GM18507 (cell line): Measurements from ENCODE around the gene NECTIN3.

ENCODE experiments used
- DNase-seq: peaks from one replicate; pipeline ENCODE4 v3.0.0; 2011; ENCODE audit warnings: low read depth; ENCODE audit not compliant: insufficient read length; ENCODE audit errors: extremely low spot score
- FAIRE-seq: peaks from 2 replicates; lab custom pipeline; 2011; peaks lifted over from hg19 to GRCh38; lab: Jason Lieb, UNC

Gene NECTIN3

DNA sequence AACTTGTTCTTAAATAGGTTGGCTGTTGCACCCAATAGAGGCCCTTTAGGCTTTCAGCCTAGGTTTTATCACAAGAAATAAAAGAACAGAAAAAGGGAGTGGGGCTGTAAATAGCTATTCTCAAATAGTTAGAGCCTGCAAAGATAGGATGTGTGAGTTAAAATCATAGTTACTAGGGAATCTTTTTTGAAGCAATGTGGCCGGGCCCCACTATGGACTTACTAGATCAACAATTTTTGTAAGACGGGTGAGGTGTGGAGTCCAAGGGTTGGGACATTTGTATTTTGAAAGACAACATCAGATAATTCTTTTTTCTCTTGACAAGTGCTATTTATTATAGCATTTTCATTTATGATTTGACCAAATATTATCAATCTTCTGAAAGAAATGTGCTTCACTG is 5.8 kb downstream of the NECTIN3 start:
- no peak for DNase-seq
- no peak for FAIRE-seq

DNA sequence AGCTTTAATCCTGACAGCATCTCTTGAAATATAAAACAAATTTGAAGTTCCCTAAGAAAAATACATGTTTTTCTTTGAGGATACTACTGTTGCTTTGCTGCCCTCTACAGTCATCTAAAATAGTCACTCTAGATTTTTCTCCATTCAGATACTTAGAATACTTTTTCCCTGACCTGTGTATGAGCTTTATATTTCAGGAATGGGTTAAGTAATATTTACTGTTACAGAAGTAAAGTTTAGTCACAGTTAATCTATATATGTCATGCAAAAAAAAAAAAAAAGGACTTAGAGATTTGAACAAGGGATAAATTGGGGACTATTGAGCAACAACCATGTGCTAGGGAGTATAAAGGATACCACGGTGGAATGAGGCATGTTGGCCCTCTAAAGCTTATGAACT is 8.8 kb downstream of the NECTIN3 start:
- no peak for DNase-seq
- no peak for FAIRE-seq

DNA sequence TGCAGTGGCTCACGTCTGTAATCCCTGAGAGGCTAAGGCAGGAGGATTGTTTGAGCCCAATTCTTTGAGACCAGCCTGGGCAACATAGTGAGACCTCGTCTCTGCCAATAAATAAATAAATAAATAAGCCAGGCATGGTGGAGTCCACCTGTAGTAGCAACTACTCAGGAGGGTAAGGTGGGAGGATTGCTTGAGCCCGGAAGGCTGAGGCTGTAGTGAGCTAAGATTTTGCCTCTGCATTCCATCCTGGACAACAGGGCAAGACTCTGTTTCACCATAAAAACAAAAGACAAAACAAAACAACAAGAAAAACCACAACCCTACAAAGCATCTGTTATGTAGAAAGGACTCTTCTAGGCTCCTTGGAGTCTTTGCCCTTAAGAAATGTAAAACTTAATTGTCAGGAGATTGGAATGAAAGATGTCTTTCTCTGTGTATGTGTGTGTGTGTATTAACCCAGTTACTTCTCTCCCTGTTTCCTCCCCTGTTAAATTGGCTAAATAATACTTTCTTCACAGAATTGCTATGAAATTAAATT is 9.5 kb downstream of the NECTIN3 start:
- FAIRE-seq: no peak
- no peak for DNase-seq

DNA sequence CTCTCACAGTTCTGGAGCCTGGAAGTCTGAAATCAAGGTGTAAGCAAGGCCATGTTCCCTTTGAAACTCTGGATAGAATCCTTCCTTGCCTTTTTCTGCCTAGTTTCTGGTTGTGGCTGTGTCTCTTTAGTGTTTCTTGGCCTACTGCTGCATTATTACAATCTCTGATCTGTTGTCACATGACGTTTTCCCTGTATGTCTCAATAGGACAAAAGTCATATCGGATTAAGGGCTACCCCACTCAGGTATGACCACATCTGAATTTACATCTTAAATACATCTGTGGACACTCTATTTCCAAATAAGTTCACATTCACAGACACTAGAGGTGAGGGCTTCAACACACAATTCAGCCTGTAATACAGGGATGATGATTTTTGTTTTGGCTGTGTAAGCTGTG is 13.3 kb downstream of the NECTIN3 start:
- FAIRE-seq (no peak), DNase-seq (no peak)

DNA sequence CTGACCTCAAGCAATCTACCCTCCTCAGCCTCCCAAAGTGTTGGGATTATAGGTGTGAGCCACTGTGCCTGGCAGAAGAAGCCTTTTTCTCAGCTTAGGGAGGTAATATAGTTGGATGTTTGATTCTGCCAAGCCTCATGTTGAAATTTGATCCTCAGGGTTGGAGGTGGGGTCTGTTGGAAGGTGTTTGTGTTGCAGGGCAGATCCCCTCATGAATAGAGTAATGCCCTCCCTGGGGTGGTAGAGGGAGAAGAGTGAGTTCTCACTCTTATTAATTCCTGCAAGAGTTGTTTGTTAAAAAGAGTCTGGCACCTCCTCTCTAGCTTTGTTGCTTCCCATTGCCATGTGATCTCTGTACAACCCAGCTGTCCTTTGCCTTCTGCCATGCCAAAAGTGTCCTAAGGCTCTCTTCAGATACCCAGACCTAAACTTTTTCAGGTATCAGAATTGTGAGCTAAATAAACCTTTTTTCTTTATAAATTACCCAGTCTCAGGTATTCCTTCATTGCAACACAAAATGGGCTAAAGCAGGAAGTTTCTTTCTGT is 16.4 kb downstream of the NECTIN3 start:
- no peak for FAIRE-seq

DNA sequence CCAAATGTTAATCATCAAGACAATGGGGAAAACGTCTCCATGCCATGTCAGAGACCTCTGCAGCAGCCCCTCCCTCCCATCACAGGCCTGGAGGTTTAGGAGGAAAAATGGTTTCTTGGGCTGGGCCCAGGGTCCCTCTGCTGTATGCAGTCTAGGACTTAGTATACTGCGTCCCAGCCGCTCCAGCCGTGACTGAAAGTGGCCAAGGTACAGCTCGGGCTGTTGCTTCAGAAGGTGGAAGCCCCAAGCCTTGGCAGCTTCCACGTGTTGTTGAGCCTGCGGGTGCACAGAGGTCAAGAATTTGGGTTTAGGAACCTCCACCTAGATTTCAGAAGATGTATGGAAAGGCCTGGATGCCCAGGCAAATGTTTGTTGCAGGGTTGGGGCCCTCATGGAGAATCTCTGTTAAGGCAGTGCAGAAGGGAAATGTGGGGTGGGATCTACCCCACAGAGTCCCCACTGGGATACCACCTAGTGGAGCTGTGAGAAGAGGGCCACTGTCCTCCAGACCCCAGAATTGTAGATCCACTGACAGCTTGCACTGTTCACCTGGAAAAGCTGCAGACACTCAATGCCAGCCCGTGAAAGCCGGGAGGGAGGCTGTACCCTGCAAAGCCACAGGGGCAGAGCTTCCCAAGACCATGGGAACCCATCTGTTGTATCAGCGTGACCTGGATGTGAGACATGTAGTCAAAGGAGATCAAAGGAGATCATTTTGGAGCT is 25.0 kb downstream of the NECTIN3 start:
- no peak for FAIRE-seq
- no peak for DNase-seq

More for the DNA sequence above, 16.4 kb downstream of the NECTIN3 start:
- DNase-seq: no peak

DNA sequence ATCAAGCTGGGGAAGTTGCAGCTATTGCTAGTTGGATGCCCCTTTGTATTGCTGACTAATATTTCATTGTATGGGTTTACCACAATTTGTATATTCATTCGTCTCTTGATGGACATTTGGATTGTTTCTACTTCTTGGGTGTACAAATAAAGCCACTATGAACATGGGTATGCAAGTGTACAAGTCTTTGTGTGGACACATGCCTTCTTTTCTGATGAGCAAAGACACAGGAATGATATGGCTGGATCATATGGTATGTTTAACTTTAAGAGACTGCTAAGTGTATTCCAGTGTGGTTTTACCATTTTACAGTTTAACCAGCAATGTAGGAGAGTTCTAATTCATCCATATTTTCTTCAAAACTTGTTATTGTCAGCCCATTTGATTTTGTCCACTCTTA is 32.2 kb downstream of the NECTIN3 start:
- DNase-seq (no peak), FAIRE-seq (no peak)

DNA sequence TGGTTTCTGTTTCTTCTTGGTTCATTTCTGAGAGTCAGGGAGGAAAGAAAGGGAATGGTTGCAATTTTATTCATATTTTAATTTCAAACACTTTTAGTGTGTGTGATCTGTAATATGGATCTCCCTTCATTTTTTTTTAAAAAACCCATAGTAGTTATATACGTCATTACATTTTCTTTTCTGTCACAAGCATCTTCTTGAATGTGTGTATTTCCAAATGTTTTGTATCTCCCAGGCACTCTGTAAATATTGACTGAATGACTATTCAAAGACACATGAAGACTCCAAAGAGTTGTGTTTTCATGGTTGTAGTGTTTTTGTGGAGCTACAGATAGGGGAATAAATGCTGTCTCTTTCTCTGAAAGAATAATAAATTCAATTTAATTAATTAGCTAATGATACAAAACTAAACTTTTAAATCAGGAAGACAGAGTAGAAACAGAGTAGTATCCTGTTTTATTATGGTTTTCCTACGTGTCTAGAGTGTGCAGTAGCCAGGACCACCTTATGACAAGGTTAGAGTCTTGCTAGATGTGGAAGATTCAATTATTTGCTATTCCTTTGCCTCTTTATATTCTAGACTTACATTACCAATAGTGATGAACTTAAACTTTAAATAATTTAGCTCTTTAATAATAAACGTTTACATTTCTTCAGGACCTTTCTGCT is 35.5 kb downstream of the NECTIN3 start:
- no peak for DNase-seq
- FAIRE-seq: no peak

DNA sequence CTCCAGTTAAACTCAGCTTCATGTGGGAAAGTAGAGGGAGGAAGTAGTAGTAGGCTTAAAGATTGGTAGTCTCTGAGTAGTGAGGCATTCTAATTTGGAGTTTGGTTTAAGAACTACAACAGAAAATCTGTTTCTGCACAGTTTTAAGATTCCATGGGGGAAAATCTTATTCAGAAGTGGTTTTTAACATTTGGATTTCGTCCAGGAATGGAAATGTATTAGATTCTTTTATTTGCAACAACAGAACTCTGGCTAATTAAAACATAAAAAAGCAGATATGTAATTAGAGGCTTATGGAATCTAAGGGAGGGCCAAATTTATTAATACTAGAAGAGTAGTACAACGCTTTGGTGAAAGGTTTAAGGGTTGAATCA is 36.0 kb downstream of the NECTIN3 start:
- DNase-seq: no peak
- FAIRE-seq: no peak

DNA sequence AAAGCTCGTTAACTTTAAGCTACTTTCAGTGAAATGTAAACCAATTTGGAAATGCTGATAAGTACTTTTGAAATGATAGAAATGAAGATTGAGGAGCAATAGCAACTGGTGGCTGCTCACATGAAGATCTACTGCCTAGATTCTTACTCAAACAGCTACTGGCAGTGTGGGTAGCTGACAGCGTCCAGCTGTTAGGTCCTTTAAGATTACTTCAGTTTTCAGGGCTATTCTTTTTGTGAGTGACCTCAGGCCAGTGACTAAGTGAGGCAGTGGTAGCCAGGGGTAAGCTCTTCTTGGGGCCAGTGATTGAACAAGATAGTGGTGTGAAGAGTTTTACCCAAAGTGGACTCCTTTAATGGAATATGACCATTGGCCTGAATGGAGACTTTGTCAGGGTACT is 41.3 kb downstream of the NECTIN3 start:
- FAIRE-seq: no peak
- DNase-seq: no peak

DNA sequence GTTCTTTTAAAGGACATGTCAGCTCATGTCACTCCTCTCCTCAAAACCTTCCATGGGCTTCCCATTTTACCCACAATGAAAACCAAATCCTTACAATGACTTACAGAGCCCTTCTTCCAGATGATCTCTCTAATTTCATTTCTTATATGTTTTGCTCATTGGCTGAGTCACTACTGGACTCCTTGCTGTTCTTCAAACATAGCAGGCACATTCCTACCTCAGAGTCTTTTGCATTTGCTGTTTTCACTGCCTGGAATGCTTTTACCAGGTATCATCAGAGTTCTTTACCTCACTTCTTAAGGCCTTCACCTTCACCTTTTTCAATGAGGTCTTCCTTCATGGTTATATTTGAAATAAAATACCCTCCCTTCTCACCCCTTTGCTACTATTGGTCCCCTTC is 57.3 kb downstream of the NECTIN3 start:
- FAIRE-seq (no peak), DNase-seq (no peak)

DNA sequence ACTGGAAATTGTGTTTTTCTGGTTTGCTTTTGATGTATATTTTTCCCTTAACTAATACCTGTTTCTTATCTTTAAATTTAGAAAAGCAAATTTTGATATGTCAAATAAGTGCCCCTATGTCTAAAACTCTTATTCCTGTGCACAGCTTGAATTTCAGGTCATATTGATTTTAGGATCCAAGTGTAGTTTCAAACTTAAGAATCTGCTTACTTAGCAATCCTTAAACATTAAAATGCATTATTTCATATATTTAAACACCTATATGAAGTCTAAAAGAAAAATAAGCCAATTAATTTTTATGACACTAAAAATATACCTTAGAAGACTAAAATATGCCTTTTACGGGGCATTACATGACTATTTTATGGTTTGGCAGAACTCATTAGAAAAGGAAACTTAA is 59.2 kb downstream of the NECTIN3 start:
- no peak for DNase-seq
- FAIRE-seq: no peak

DNA sequence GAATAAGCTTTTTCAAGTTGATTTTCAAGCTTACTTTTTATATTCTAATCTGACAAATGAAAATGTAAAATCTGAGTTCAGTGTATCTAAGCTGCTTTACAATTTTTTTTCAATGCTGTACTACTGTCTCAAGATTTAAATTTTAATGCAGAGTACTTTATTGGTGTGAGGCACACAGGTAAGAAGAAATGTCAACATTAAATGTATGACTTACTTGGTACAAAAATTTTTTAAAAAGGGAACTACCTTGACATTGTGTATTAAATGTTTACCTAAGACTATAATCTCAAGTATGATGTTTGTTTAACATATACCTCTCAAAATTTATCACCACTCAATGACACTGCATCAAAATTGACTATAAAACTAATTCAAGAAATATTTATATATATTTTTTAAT is 62.7 kb downstream of the NECTIN3 start:
- DNase-seq: no peak
- no peak for FAIRE-seq

DNA sequence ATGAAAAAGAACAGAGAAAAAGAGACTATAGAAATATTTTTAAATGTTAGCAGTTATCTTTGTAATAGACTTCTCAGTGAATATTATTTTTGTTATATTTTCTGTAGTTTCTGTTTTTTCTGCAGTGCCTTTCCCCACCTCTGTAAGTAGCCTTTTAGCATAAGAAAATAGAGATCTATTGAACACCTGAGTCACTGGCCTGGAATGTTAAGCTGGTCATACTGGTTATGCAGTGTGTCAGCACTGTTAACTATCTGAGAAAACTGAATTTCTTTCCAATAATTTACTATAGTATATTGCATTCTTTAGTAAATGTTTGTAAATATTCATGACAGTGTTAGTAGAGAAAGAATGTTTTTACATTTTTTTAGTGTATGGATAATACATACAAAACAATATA is 79.8 kb downstream of the NECTIN3 start:
- DNase-seq (no peak), FAIRE-seq (no peak)

DNA sequence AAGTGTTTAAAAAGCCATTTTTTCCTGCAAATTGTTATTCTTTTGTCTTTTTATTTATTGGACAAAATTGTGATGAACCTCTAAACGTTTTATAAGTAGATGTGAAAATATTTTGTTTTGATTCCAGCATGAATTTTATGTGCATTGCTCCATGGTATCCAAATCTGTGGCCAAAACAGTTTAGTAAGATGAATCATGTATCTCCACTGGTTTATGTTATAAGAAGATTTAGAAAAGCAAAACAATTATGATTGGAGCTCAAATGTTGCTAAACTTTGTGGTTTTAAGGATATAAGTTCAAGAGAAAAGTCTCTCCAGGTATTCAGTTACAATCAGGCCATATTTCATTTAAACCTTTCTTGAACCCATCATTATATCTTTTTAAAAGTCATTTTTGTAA is 80.9 kb downstream of the NECTIN3 start:
- FAIRE-seq: no peak
- DNase-seq: no peak

DNA sequence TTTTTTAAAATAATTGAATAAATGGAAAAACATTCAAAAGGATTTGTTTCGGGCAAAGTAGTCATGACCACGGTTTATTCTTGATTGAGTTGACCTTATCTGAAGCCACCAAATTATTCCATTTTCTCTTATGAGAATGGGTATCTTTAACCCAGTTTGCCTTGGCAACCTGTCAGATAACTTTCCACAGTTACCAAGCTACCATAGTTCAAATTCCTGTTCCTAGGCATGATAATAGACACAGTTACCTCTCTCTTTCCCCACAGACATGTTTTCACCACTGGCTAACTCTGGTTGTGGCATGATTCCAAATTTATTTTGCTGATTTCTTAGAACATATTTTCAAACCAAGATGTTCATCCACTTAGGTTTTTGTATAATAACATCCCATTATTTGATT is 84.9 kb downstream of the NECTIN3 start:
- no peak for FAIRE-seq
- no peak for DNase-seq

DNA sequence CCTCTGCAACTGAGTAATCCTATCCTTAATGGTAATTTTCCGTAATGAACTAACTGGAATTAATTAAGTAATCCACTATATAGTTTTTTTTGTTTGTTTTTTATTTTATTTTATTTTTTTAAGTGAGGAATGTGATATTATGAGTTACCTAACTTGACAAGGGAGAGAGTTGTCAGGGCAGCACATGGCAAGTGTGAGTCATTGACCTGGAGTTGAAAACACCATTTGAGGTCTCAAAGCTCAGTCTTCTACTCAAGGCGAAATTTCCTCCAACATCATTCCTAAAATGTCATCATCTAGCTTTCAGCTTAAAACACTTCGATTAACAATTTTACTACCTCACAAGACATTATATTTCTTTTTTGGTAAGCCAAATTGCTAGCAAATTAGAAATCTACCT is 87.8 kb downstream of the NECTIN3 start:
- no peak for DNase-seq
- FAIRE-seq: no peak

DNA sequence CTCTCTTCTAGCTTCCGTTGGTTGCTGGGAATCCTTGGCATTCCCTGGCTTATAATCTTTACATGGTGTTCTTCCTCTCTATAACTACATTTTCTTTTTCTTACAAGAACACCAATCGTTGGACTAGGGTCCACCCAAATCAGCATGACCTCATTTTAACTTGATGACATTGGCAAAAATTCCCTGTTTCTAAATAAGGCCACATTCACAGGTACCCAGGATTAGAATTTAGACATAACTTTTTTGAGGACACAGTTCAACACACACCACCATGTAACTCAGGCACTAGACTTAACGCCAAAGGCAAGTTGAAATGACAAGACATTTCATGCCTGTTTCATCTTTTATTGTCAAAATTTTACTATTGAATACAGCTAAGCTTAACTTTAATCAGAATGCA is 93.0 kb downstream of the NECTIN3 start:
- FAIRE-seq (no peak), DNase-seq (no peak)

DNA sequence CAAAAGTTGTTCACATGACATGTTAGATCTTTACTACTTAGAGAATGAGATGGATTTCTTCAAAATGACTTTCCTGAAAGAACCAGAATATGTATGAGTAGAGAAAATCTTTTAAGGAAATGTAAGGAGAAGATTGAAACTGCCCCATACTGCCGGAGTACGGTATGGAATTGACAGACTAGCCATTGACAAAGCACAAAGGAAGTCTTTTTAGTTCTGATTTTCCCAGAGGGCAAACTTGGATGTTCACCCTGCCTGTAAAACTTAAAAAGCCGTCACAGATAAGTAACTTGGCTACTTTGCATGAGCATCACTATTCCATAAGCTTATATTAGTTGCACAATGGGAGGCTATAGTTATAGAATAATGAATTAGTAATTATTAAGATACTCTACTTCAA is 93.8 kb downstream of the NECTIN3 start:
- FAIRE-seq: no peak
- no peak for DNase-seq

DNA sequence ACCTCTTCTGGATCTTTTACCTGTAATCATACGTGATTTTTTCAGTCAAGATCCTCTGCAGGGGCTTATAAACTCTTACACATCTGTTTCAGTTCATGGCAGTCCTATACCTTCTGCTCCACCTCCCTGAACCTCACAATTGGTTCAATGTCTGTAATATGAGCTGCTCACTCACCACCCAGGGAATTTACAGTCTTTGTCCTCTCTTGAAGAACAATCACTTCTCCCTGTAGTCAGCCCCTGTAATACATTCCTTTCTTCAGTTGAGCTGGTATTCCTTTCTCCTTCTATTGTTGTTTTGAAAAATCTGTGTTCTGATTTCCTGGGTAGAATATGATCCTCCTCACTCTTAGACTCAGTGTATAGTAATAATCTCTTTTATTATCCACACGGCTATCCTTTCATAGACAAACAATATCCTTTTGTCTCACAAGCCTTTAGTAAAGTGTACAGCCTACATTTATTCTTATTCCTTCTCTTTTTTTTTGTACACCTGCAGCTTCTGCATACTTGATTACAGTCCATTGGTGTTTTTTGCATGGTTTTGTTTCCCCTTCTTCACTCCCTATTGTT is 101.8 kb downstream of the NECTIN3 start:
- no peak for DNase-seq
- no peak for FAIRE-seq

DNA sequence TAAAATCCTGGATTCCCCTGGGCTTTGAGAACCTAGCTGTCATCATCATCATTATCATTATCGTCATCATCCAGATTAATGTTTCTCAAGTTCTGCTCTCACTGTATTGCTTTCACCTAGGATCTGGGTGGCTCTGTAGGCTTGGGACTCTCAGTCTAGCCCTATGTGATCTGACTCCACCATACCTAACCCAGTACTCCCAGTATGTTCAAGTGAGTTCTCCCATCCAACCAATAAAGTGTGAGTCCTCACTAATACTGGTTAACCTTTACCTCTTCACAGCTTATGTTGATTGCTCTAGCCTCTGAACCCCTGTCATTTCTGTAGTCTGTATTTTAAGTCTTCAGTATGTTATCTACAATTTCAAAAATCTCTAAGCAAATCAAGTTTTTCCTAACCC is 102.3 kb downstream of the NECTIN3 start:
- FAIRE-seq (no peak), DNase-seq (no peak)
